Dermis lymphatic vessel endothelial cell (primary cell): ENCODE data around the gene FIBCD1. TPM values are rescaled to one million over a fixed set of nuclear protein-coding genes. Genes with fewer than 3 reads are reported as not detected.

Experiments
- total RNA-seq: library from RNA; depleted of rRNA; stranded (reverse); fragments of >200 nt; gene quantifications from 2 replicates; pipeline ENCODE4 v1.2.1, GENCODE V29; 2014

Gene FIBCD1
- not detected in 2 replicates for total RNA-seq

DNA sequence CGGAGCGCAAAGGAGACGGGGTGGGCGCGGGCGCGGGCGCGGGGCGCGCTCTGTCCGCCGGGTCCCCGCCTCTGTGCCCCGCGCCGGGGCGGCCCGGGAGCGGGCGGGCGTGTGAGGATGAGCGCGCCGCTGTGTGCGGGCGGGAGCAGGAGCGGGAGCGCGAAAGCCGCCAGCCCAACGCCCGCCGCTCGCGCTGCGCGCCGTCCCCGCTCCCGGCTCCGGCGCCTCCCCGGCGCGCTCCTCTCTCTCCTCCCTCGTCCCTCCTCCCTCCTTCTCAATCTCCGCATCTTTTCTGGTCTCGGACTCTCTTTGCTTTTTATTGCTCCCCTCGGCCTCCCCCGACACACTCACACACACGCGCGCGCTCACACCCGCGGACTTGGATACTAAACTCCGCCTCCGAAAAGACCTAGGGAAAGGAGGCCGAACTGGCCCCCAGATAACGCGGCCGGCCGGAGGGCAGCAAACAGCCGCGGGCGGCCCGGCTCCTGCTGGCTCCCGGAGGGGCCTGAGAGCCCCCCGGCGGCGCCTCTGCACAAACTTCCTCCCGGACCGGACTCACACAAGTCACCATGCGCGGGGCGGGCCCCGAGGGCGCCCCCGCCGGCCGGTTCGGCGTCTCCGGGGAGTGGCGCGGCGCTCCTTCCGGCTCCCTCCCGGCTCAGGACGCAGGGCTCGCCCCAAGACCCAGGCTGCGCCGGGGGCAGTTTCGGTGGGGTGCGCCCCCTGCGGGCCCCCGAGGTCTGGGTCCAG is at the start of gene FIBCD1:
TSS of gene FIBCD1 (minus strand) at position 596 of the 753 bp plus-strand sequence. CDS start 640 bp downstream, outside the sequence.

DNA sequence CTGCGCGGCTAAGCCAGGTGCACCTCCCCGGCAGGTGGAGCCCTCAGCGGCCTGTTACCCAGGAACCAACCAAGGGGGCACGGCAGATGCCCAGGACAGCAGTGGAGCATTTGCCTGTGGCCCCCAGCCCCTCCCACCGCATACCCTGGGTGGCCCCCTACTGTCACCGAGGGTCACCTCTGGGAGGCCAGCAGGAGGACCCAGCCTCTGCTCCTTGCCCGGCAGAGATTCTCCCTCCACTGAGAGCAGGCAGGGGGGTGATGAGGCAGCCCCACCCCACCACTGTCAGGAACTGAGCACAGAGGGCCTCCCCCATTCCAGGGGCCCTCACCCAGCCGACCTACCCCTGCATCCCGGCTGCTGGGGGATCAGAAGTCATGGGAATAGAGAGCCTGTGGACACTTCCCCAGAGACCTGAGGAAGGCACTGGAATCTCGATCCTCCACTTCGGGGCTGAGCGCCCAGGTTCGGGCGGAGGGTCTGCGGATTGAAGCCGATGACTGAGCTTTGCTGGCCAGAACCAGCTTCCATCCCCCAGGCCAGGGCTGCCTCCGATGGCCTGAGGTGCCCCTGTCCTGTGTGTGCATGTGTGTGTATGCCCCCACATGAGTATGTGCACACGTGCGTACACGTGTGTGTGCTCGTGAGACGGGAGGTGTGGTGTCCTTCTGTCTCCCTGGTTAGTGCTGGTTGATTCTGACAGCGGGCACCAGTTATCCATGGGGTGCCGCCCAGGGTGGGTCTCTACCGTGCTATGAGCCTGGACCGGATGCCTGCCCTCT is 42.6 kb downstream of the FIBCD1 start, which contains the start of gene QRFP:
TSS of gene QRFP (minus strand) at position 580 of the 782 bp plus-strand sequence. CDS start 2,974 bp downstream, outside the sequence.

Other genes with a start within 250 kb of the FIBCD1 start
- 16.8 and 28.3 TPM in 2 replicates for gene EXOSC2, start 245.5 kb downstream of the FIBCD1 start, total RNA-seq
- gene ABL1, start 104.0 kb downstream of the FIBCD1 start, total RNA-seq = 17.8 and 29.1 TPM in 2 replicates
- gene QRFP, start 42.4 kb downstream of the FIBCD1 start, total RNA-seq = not detected in 2 replicates
- 0.22 and 1.5 TPM in 2 replicates for gene LAMC3, start 69.9 kb upstream of the FIBCD1 start, total RNA-seq
- 0.77 and 1.1 TPM in 2 replicates for gene AIF1L, start 157.3 kb upstream of the FIBCD1 start, total RNA-seq
- gene NUP214, start 186.3 kb upstream of the FIBCD1 start, total RNA-seq = 8.8 and 10.5 TPM in 2 replicates